Cardiac muscle cell (in vitro differentiated cells and primary cell): ENCODE measurements around the gene CCDC73. TPM values are rescaled to one million over a fixed set of nuclear protein-coding genes. Genes with fewer than 3 reads are reported as not detected.
"Not testable (repeated sequence)": the region's sequence is repeated elsewhere in the genome, so short reads cannot be mapped to it uniquely, and the experiment has no call there.

Experiments
- DNase-seq, 2 donors: peaks; one replicate each; pipeline versions ENCODE4 v3.0.0 to v3.0.0-alpha.2; 2010 to 2017; ENCODE audit warnings: low read depth in 1 of 2, low spot score in 1 of 2
- H3K27ac ChIP-seq: fragments of 200-600 bp; sonication (generic); 2 replicates; pipeline ENCODE4 v1.5.1; 2016
- H3K27me3 ChIP-seq: fragments of 200-600 bp; sonication (generic); 2 replicates; pipeline ENCODE4 v1.6.0; 2016; ENCODE audit warnings: control low read depth
- H3K36me3 ChIP-seq: fragments of 200-600 bp; sonication (generic); 2 replicates; pipeline ENCODE4 v1.5.1; 2016; ENCODE audit warnings: control low read depth
- H3K4me1 ChIP-seq: fragments of 200-600 bp; sonication (generic); 2 replicates; pipeline ENCODE4 v1.8.1; 2017; ENCODE audit warnings: low read depth, mild to moderate bottlenecking, mixed run types
- H3K4me3 ChIP-seq: fragments of 200-600 bp; sonication (generic); 2 replicates; pipeline ENCODE4 v1.5.1; 2016; ENCODE audit warnings: mild to moderate bottlenecking
- H3K9me3 ChIP-seq: fragments of 200-600 bp; sonication (generic); 2 replicates; pipeline ENCODE4 v1.5.1; 2017; ENCODE audit warnings: low read depth, mild to moderate bottlenecking, control low read depth
- polyA plus RNA-seq: library from polyadenylated mRNA; unstranded; fragments of >200 nt; fragmentation: Nextera tagmentation; extraction: Ambion mirVana; gene quantifications from 2 replicates; pipeline ENCODE4 v1.2.1, GENCODE V29; 2016
- total RNA-seq: library from RNA; depleted of rRNA; stranded (reverse); fragments of >200 nt; gene quantifications from 2 replicates; pipeline ENCODE4 v1.2.3, GENCODE V29; 2016
- TF ChIP-seq, protein P1 (sequence below): IDR thresholded peaks from 2 replicates; pipeline ENCODE4 v1.5.1; 2012; ENCODE audit warnings: low read depth, mild to moderate bottlenecking, low read length

Gene CCDC73
- total and polyA plus RNA-seq, 2 experiments from 2014 or later: 0.76 TPM; not detected in 1

DNA sequence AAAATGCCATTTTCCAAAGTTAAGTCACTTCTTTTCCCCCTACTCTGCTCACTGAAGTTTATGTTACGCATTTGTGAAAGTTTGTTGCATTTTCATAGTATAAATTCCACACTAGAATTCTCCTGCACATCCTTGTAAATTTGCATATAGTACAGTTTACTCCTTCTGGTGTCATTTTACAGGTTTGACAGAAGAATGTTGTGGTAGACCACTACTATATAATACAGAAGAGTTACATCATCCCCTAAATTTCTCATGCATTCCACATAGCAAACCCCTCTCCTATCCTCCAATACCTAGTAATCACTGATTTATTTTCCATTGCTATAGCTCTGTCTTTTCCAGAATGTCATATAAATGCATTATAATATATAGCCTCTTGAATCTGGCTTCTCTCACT is 64.5 kb downstream of the CCDC73 start:
- Histone ChIP-seq H3K4me1 (no peaks in the 10 kb centered on the region), H3K4me3 (no peak overlapping the region), H3K36me3 (no peaks in the 10 kb centered on the region), H3K9me3 (no peaks in the 10 kb centered on the region), H3K27ac (no peak overlapping the region), H3K27me3 (no peaks in the 10 kb centered on the region)
- DNase-seq: peak in 1 of 2 donors; percentile 2
- TF ChIP-seq, protein P1, sequence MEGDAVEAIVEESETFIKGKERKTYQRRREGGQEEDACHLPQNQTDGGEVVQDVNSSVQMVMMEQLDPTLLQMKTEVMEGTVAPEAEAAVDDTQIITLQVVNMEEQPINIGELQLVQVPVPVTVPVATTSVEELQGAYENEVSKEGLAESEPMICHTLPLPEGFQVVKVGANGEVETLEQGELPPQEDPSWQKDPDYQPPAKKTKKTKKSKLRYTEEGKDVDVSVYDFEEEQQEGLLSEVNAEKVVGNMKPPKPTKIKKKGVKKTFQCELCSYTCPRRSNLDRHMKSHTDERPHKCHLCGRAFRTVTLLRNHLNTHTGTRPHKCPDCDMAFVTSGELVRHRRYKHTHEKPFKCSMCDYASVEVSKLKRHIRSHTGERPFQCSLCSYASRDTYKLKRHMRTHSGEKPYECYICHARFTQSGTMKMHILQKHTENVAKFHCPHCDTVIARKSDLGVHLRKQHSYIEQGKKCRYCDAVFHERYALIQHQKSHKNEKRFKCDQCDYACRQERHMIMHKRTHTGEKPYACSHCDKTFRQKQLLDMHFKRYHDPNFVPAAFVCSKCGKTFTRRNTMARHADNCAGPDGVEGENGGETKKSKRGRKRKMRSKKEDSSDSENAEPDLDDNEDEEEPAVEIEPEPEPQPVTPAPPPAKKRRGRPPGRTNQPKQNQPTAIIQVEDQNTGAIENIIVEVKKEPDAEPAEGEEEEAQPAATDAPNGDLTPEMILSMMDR: no peak

DNA sequence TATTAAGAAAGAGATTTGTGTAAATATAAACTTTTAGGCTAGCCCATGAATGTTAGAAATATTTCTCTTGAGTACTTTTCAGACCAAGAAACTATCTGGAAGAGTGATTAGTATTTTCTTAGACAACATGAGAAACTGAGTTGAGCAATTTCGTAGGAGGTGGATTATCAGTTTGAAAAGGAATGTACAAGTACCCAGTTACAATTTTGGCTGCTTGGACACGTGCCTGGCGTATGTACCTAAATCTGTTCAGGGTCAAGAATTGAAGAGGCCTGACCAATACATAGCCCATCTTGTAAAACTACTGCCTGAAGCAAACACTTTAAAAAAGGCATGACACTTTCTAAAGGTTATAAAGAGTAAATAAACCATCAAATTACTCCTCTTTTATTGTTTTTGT is 71.1 kb downstream of the CCDC73 start:
- DNase-seq: peak; percentile 20 to 34
- Histone ChIP-seq H3K9me3 (no peaks in the 10 kb centered on the region), H3K4me1 (no peaks in the 10 kb centered on the region), H3K27me3 (no peaks in the 10 kb centered on the region), H3K36me3 (no peaks in the 10 kb centered on the region), H3K27ac (no peak overlapping the region), H3K4me3 (no peak overlapping the region)
- TF ChIP-seq, protein P1: no peak

DNA sequence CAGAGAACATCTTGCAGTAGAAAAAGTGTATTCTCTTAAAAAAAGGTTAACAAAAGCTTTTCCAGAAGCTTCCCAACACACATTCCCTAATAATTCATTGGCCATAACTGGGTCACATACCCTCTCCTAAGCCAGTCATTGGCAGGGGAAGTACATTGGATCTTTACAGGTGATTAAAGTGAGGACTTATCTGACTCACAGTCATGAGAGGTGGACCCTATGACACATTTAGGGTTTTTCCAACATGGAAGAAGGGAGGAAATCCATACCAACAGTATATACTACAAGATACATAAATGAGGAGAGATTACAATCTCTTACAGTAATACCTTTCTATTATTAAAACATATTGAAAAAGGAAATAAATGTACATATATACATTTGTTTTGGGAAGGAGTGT is 72.2 kb downstream of the CCDC73 start:
- Histone ChIP-seq H3K4me1 (no peaks in the 10 kb centered on the region), H3K4me3 (no peak overlapping the region), H3K27ac (no peak overlapping the region), H3K9me3 (no peaks in the 10 kb centered on the region), H3K27me3 (no peaks in the 10 kb centered on the region), H3K36me3 (no peaks in the 10 kb centered on the region)
- no peak for DNase-seq
- TF ChIP-seq, protein P1: no peak

DNA sequence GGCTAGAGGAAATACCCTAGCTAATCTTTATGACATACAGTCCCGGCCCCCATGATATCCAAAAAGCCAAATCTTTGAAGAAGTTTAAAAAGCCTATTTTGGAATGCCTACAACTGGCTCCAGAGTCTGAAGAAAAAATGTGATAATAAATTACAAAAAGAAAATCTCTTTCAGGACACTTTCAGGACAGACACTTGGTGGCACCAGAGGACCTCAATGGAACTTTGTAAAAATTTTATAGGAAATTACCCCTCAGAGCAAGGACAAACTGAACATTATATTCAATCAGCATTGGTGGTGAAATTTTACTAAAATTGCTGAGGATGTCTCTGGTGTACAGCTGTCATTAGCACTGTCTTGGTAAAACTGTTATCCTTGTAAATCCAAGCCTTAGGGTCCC is 81.0 kb downstream of the CCDC73 start:
- DNase-seq: peak; percentile 6 to 15
- Histone ChIP-seq H3K4me3 (no peak overlapping the region), H3K36me3 (no peaks in the 10 kb centered on the region), H3K4me1 (no peaks in the 10 kb centered on the region), H3K9me3 (no peaks in the 10 kb centered on the region), H3K27ac (no peak overlapping the region), H3K27me3 (no peaks in the 10 kb centered on the region)
- TF ChIP-seq, protein P1: peak; percentile 27

DNA sequence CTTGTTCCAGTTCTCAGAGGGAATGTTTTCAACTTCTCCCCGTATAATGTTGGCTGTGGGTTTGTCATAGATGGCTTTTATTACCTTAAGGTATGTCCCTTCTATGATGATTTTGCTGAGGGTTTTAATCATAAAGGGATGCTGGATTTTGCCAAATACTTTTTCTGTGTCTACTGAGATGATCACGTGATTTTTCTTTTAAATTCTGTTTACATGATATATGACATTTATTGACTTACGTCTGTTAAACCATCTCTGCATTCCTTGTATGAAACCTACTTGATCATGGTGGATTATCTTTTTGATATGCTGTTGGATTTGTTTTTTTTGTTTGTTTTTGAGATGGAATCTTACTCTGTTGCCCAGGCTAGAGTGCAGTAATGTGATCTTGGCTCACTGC is 85.5 kb downstream of the CCDC73 start:
- H3K36me3 ChIP-seq: not testable (repeated sequence)

DNA sequence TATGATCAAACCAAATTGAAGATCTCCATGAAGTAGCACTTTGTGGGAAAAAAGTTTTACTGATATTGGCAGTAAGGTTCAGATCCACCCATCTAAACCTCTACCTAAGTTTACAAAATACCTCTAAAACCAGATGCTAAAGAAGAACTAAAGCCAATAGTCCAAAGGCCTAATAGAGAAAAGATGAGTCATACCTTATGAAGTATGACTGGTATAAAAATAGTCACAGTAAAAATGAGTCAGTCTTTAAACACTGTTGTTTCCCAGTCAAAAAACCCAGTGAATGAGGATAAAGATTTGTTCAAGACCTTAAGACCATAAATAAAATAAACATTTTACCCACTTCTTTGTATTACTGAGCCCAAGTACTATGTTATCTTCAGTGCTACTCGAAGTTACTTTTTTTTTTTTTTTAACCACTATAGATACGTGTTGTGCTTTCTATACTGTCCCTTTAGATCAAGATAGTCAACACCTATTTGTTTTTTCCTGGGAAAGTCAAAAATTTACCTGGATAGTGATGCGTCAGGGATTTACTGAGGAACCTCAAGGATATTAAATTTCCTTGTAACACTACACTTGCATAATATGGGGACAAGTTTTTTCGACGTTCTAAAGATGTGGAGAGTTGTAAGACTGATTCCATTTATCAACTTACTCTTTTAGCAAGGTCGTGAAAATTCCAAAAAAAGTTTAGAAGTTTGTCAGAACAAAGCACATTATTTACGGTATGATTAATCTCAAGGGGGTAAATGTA is 87.3 kb downstream of the CCDC73 start:
- Histone ChIP-seq H3K4me1 (no peaks in the 10 kb centered on the region), H3K9me3 (no peaks in the 10 kb centered on the region), H3K36me3 (no peaks in the 10 kb centered on the region), H3K4me3 (no peak overlapping the region), H3K27me3 (no peaks in the 10 kb centered on the region), H3K27ac (no peak overlapping the region)
- peak in 1 of 2 donors; percentile 55 for DNase-seq
- TF ChIP-seq, protein P1: no peak

More for the DNA sequence above, 85.5 kb downstream of the CCDC73 start:
- H3K4me1 ChIP-seq, H3K27ac ChIP-seq, H3K4me3 ChIP-seq, H3K9me3 ChIP-seq, DNase-seq, H3K27me3 ChIP-seq: not testable (repeated sequence)
